HepG2 (cell line): ENCODE measurements around the gene CTNNA3. TPM values are rescaled to one million over a fixed set of nuclear protein-coding genes. Genes with fewer than 3 reads are reported as not detected.

Experiments used
- ARID4A ChIP-seq: sonication (generic); formaldehyde crosslinking; IDR thresholded peaks from 2 replicates; pipeline ENCODE4 v1.5.0; 2020; ENCODE audit warnings: mild to moderate bottlenecking, missing genetic modification reagents, borderline replicate concordance
- FOXA1 ChIP-seq, 2 experiments: fragments of 450-650 bp in 1 of 2; sonication (generic) in 1 of 2; formaldehyde crosslinking in 1 of 2; IDR thresholded peaks; 2 replicates each; pipeline versions ENCODE4 v1.4.0 to v1.6.1; 2016 to 2020; ENCODE audit warnings: missing genetic modification reagents in 1 of 2
- GZF1 ChIP-seq: sonication (generic); formaldehyde crosslinking; IDR thresholded peaks from 2 replicates; pipeline ENCODE4 v1.5.1; 2020; ENCODE audit warnings: mild to moderate bottlenecking, missing genetic modification reagents
- HNRNPUL1 ChIP-seq: fragments of 200-400 bp; formaldehyde crosslinking; IDR thresholded peaks from 2 replicates; pipeline ENCODE4 v1.6.1; 2017; ENCODE audit warnings: low read depth, mild to moderate bottlenecking, low read length, moderate library complexity
- MED8 ChIP-seq: sonication (generic); formaldehyde crosslinking; IDR thresholded peaks from 2 replicates; pipeline ENCODE4 v1.8.1; 2023; ENCODE audit warnings: mild to moderate bottlenecking, missing genetic modification reagents; ENCODE audit not compliant: insufficient replicate concordance
- MLLT10 ChIP-seq: sonication (generic); formaldehyde crosslinking; IDR thresholded peaks from 2 replicates; pipeline ENCODE4 v1.4.0; 2020; ENCODE audit warnings: missing genetic modification reagents
- MYNN ChIP-seq: sonication (generic); formaldehyde crosslinking; IDR thresholded peaks from 2 replicates; pipeline ENCODE4 v1.4.0; 2020; ENCODE audit warnings: mild to moderate bottlenecking, low read depth, missing genetic modification reagents
- NFE2 ChIP-seq: sonication (generic); formaldehyde crosslinking; IDR thresholded peaks from 2 replicates; pipeline ENCODE4 v1.4.0; 2020; ENCODE audit warnings: missing genetic modification reagents
- RBFOX2 ChIP-seq: fragments of 200-400 bp; formaldehyde crosslinking; IDR thresholded peaks from 2 replicates; pipeline ENCODE4 v1.6.1; 2017; ENCODE audit warnings: low read depth, mild to moderate bottlenecking, low read length
- RFXANK ChIP-seq: IDR thresholded peaks from 2 replicates; pipeline ENCODE4 v1.6.1; 2016
- SRSF4 ChIP-seq: fragments of 200-400 bp; formaldehyde crosslinking; IDR thresholded peaks from one replicate; pipeline ENCODE4 v1.6.1; 2018; ENCODE audit warnings: mild to moderate bottlenecking, low read depth, low read length, moderate library complexity; ENCODE audit not compliant: poor library complexity, severe bottlenecking
- TFAP4 ChIP-seq: sonication (generic); IDR thresholded peaks from 2 replicates; pipeline ENCODE4 v1.6.1; 2016; ENCODE audit warnings: low read depth, borderline replicate concordance
- YEATS4 ChIP-seq: sonication (generic); formaldehyde crosslinking; IDR thresholded peaks from 2 replicates; pipeline ENCODE4 v1.4.0; 2020; ENCODE audit warnings: missing genetic modification reagents, borderline replicate concordance
- ZBTB42 ChIP-seq: sonication (generic); formaldehyde crosslinking; IDR thresholded peaks from 2 replicates; pipeline ENCODE4 v1.5.0; 2020; ENCODE audit warnings: mild to moderate bottlenecking, missing genetic modification reagents
- ZNF234 ChIP-seq: sonication (generic); formaldehyde crosslinking; conservative IDR thresholded peaks from 2 replicates; pipeline ENCODE4 v1.5.1; 2020; ENCODE audit warnings: mild to moderate bottlenecking, missing genetic modification reagents
- ZNF251 ChIP-seq: sonication (generic); formaldehyde crosslinking; IDR thresholded peaks from 2 replicates; pipeline ENCODE4 v1.9.0; 2021; ENCODE audit warnings: mild to moderate bottlenecking, missing genetic modification reagents
- ZNF280D ChIP-seq: sonication (generic); formaldehyde crosslinking; IDR thresholded peaks from 2 replicates; pipeline ENCODE4 v1.5.1; 2020; ENCODE audit warnings: mild to moderate bottlenecking, missing genetic modification reagents
- ZNF777 ChIP-seq: sonication (generic); formaldehyde crosslinking; IDR thresholded peaks from 2 replicates; pipeline ENCODE4 v1.4.0; 2020; ENCODE audit warnings: missing genetic modification reagents
- ZNF788 ChIP-seq: sonication (generic); formaldehyde crosslinking; IDR thresholded peaks from 2 replicates; pipeline ENCODE4 v1.5.0; 2020; ENCODE audit warnings: mild to moderate bottlenecking, missing genetic modification reagents, borderline replicate concordance
- ZNF792 ChIP-seq: IDR thresholded peaks from 2 replicates; pipeline ENCODE4 v1.6.1; 2016
- polyA plus RNA-seq, 8 experiments: library from polyadenylated mRNA; depleted of rRNA in 3 of 8; stranded (reverse) in 7 of 8; unstranded in 1 of 8; fragments of >200 nt; fragmentation: Illumina TruSeq in 4 of 8; extraction: Trizol in 4 of 8; gene quantifications; 2 replicates each; pipeline versions ENCODE4 v1.2.1 to v1.2.3, GENCODE V29; 2011 to 2016; ENCODE audit warnings: low read depth in 4 of 8, missing spikeins in 1 of 8, mixed read lengths in 1 of 8; ENCODE audit not compliant: insufficient read depth in 1 of 8
- total RNA-seq, 5 experiments: library from RNA; depleted of rRNA; stranded (reverse); fragments of >200 nt; fragmentation: Illumina TruSeq; extraction: Trizol; gene quantifications; 2 replicates each; pipeline ENCODE4 v1.2.3, GENCODE V29; 2016; ENCODE audit warnings: low read depth in 1 of 5
- TF ChIP-seq, protein P1 (sequence below): sonication (generic); formaldehyde crosslinking; IDR thresholded peaks from 2 replicates; pipeline ENCODE4 v1.4.0; 2020; ENCODE audit warnings: missing genetic modification reagents

CTNNA3 gene
- total and polyA plus RNA-seq, 2 of the 13 experiments (the other 11 are each of a cell fraction or from before 2014, with no cell fraction given), result not detected

GRCh38 chr10:67241451-67241850, 454.5 kb downstream of the CTNNA3 start (continued):
- TF ChIP-seq ZBTB42, result no peak
- TF ChIP-seq ZNF792 (CRISPR knock-in tag), result no peak
- no peak for TF ChIP-seq RFXANK
- TF ChIP-seq ZNF234 (CRISPR knock-in tag), result no peak
- no peak for TF ChIP-seq SRSF4
- no peak for TF ChIP-seq ZNF777 (CRISPR knock-in tag)
- TF ChIP-seq ZNF251 (CRISPR knock-in tag), result no peak
- no peak for TF ChIP-seq TFAP4
- no peak for TF ChIP-seq FOXA1 (IDR thresholded peaks at IDR 0.05)
- peak; percentile 18; the same call in 1 of the 2 replicates for TF ChIP-seq FOXA1 (CRISPR knock-in tag; IDR thresholded peaks at IDR 0.05)
- TF ChIP-seq YEATS4 (CRISPR knock-in tag), result no peak
- no peak for TF ChIP-seq RBFOX2
- TF ChIP-seq MLLT10 (CRISPR knock-in tag), result no peak
- TF ChIP-seq, protein P1, sequence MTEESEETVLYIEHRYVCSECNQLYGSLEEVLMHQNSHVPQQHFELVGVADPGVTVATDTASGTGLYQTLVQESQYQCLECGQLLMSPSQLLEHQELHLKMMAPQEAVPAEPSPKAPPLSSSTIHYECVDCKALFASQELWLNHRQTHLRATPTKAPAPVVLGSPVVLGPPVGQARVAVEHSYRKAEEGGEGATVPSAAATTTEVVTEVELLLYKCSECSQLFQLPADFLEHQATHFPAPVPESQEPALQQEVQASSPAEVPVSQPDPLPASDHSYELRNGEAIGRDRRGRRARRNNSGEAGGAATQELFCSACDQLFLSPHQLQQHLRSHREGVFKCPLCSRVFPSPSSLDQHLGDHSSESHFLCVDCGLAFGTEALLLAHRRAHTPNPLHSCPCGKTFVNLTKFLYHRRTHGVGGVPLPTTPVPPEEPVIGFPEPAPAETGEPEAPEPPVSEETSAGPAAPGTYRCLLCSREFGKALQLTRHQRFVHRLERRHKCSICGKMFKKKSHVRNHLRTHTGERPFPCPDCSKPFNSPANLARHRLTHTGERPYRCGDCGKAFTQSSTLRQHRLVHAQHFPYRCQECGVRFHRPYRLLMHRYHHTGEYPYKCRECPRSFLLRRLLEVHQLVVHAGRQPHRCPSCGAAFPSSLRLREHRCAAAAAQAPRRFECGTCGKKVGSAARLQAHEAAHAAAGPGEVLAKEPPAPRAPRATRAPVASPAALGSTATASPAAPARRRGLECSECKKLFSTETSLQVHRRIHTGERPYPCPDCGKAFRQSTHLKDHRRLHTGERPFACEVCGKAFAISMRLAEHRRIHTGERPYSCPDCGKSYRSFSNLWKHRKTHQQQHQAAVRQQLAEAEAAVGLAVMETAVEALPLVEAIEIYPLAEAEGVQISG (CRISPR knock-in tag), result no peak
- no peak for TF ChIP-seq MYNN (CRISPR knock-in tag)
- TF ChIP-seq NFE2 (CRISPR knock-in tag), result no peak
- TF ChIP-seq ZNF280D, result no peak
- TF ChIP-seq GZF1, result no peak
- TF ChIP-seq ARID4A (CRISPR knock-in tag), result no peak
- no peak for TF ChIP-seq MED8
- TF ChIP-seq HNRNPUL1, result 0 out of 2 replicates have a peak, but pooled peaks have one; percentile 39
- TF ChIP-seq ZNF788, result no peak
